Esophagus squamous epithelium (tissue), 4 donors: ENCODE results near the gene C2orf92.

Experiments used
- POLR2A ChIP-seq, 4 donors: fragments of 450-650 bp; IDR thresholded peaks; one replicate each; pipeline ENCODE4 v1.6.1; 2017; ENCODE audit warnings: antibody characterized with exemption in 4 of 4, mild to moderate bottlenecking in 4 of 4, moderate library complexity in 3 of 4
- TF ChIP-seq, protein P1 (sequence below), 6 experiments: fragments of 450-650 bp in 4 of 6; fragments of 200-600 bp in 2 of 6; sonication (generic) in 2 of 6; IDR thresholded peaks; one replicate each; pipeline ENCODE4 v1.5.1; 2016 to 2019; ENCODE audit warnings: antibody characterized with exemption in 6 of 6, mild to moderate bottlenecking in 4 of 6, moderate library complexity in 4 of 6

DNA sequence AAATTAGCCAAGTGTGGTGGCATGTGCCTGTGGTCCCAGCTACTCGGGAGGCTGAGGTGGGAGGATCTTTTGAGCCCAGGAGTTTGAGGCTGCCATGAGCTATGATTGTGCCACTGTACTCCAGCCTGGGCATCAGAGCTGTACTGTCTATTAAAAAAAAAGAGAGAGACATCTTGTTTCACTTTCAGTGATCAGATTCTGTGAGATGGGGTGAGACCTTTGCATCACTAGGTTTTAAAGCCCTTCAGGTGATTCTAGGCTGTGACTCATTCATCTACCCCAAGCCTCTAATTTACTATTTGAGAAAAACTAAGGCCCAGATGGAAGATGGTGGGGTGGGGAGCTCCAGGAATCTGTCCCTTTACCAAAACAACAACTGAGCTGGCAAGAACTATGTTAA, 7.1 kb downstream of the C2orf92 start:
- TF ChIP-seq, protein P1, sequence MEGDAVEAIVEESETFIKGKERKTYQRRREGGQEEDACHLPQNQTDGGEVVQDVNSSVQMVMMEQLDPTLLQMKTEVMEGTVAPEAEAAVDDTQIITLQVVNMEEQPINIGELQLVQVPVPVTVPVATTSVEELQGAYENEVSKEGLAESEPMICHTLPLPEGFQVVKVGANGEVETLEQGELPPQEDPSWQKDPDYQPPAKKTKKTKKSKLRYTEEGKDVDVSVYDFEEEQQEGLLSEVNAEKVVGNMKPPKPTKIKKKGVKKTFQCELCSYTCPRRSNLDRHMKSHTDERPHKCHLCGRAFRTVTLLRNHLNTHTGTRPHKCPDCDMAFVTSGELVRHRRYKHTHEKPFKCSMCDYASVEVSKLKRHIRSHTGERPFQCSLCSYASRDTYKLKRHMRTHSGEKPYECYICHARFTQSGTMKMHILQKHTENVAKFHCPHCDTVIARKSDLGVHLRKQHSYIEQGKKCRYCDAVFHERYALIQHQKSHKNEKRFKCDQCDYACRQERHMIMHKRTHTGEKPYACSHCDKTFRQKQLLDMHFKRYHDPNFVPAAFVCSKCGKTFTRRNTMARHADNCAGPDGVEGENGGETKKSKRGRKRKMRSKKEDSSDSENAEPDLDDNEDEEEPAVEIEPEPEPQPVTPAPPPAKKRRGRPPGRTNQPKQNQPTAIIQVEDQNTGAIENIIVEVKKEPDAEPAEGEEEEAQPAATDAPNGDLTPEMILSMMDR (IDR thresholded peaks at IDR 0.05) = no peak
- TF ChIP-seq POLR2A (IDR thresholded peaks at IDR 0.05) = no peak
